HEK293T (cell line): ENCODE measurements around the gene SLC6A13.
"Not testable (repeated sequence)": the region's sequence is repeated elsewhere in the genome, so short reads cannot be mapped to it uniquely, and the experiment has no call there.

Experiments
- CTCF ChIA-PET: fragments of 350-600 bp; formaldehyde crosslinking; extraction: SDS; loops from one replicate; lab custom pipeline; 2021; ENCODE audit warnings: antibody characterized with exemption, inconsistent platforms; lab: Yijun Ruan, JAX
- POLR2A ChIA-PET: fragments of 350-600 bp; formaldehyde crosslinking; extraction: SDS; loops from one replicate; lab custom pipeline; 2020; ENCODE audit warnings: antibody characterized with exemption, inconsistent platforms; lab: Yijun Ruan, JAX
- DNase-seq: peaks from one replicate; pipeline ENCODE4 v3.0.0; 2012; ENCODE audit warnings: mixed read lengths; ENCODE audit errors: extremely low spot score
- ARNT ChIP-seq: fragments of 450-650 bp; IDR thresholded peaks from 2 replicates; pipeline ENCODE4 v1.6.1; 2017; ENCODE audit warnings: mild to moderate bottlenecking
- BHLHE40 ChIP-seq: fragments of 450-650 bp; IDR thresholded peaks from 2 replicates; pipeline ENCODE4 v1.6.1; 2016; ENCODE audit warnings: mild to moderate bottlenecking, moderate library complexity, borderline replicate concordance
- ELF4 ChIP-seq: fragments of 450-650 bp; IDR thresholded peaks from 2 replicates; pipeline ENCODE4 v1.6.1; 2017; ENCODE audit warnings: antibody characterized with exemption
- FOXA1 ChIP-seq: fragments of 450-650 bp; IDR thresholded peaks from 2 replicates; pipeline ENCODE4 v1.6.1; 2016; ENCODE audit warnings: mild to moderate bottlenecking
- FOXK2 ChIP-seq: fragments of 450-650 bp; IDR thresholded peaks from 2 replicates; pipeline ENCODE4 v1.6.1; 2016; ENCODE audit warnings: mild to moderate bottlenecking
- FOXM1 ChIP-seq: fragments of 450-650 bp; IDR thresholded peaks from 2 replicates; pipeline ENCODE4 v1.6.1; 2017; ENCODE audit warnings: mild to moderate bottlenecking, borderline replicate concordance
- HDGF ChIP-seq: fragments of 450-650 bp; IDR thresholded peaks from 2 replicates; pipeline ENCODE4 v1.6.1; 2017; ENCODE audit warnings: antibody characterized with exemption, borderline replicate concordance
- L3MBTL2 ChIP-seq: fragments of 450-650 bp; conservative IDR thresholded peaks from 2 replicates; pipeline ENCODE4 v1.6.1; 2016; ENCODE audit warnings: mild to moderate bottlenecking
- LEF1 ChIP-seq: fragments of 450-650 bp; IDR thresholded peaks from 2 replicates; pipeline ENCODE4 v1.6.1; 2017; ENCODE audit warnings: mild to moderate bottlenecking, borderline replicate concordance
- NFRKB ChIP-seq: fragments of 450-650 bp; IDR thresholded peaks from 2 replicates; pipeline ENCODE4 v1.6.1; 2016; ENCODE audit warnings: mild to moderate bottlenecking, moderate library complexity
- PKNOX1 ChIP-seq: fragments of 450-650 bp; IDR thresholded peaks from 2 replicates; pipeline ENCODE4 v1.6.1; 2016
- SP1 ChIP-seq: fragments of 450-650 bp; IDR thresholded peaks from 2 replicates; pipeline ENCODE4 v1.6.1; 2017
- SUZ12 ChIP-seq: fragments of 450-650 bp; IDR thresholded peaks from 2 replicates; pipeline ENCODE4 v1.6.1; 2016; ENCODE audit warnings: mild to moderate bottlenecking
- TARDBP ChIP-seq: fragments of 450-650 bp; IDR thresholded peaks from 2 replicates; pipeline ENCODE4 v1.6.1; 2016
- ZNF384 ChIP-seq: fragments of 450-650 bp; IDR thresholded peaks from 2 replicates; pipeline ENCODE4 v1.6.1; 2016

Gene SLC6A13

GRCh38 chr12:190881-191280 is 71.8 kb downstream of the SLC6A13 start:
- DNase-seq: no peak
- TF ChIP-seq FOXM1 (no peak), PKNOX1 (no peak), TARDBP (no peak), ZNF384 (no peak), FOXK2 (no peak), HDGF (no peak), ELF4 (no peak), NFRKB (no peak), LEF1 (no peak), SUZ12 (no peak), L3MBTL2 (no peak), SP1 (no peak), FOXA1 (no peak)
- CTCF ChIA-PET: interaction anchor here (0.7 kb wide), 1 partner anchor 9 kb away, joined by 3 read pairs; no protein-coding TSS in a partner anchor
- POLR2A ChIA-PET: no interaction called here

GRCh38 chr12:189622-189962 is 73.0 kb downstream of the SLC6A13 start:
- ChIA-PET POLR2A (interaction anchor here (0.9 to 1.1 kb wide), 3 partner anchors 9 to 13 kb away, joined by 3 to 5 read pairs (median 3); no protein-coding TSS in a partner anchor), CTCF (interaction anchor here (1.3 kb wide), 1 partner anchor 10 kb away, joined by 5 read pairs; no protein-coding TSS in a partner anchor)
- DNase-seq: no peak
- TF ChIP-seq ELF4 (no peak), BHLHE40 (no peak), LEF1 (no peak), FOXM1 (no peak), NFRKB (no peak), ARNT (no peak)

- peak; percentile 90 for DNase-seq
- TF ChIP-seq FOXM1 (0 out of 2 replicates have a peak, but pooled peaks have one; percentile 14), ZNF384 (no peak), SUZ12 (no peak), TARDBP (no peak)
- CTCF ChIA-PET: interaction anchor here (0.7 to 1.3 kb wide), 3 partner anchors 10 to 31 kb away, joined by 3 to 5 read pairs (median 4); no protein-coding TSS in a partner anchor
- POLR2A ChIA-PET: interaction anchor here (1.0 to 1.1 kb wide), 2 partner anchors 9 to 12 kb away, joined by 3 to 5 read pairs; no protein-coding TSS in a partner anchor
These were observed 73.6 kb downstream of the SLC6A13 start for GRCh38 chr12:188910-189621.

GRCh38 chr12:187986-188909 is 74.4 kb downstream of the SLC6A13 start:
- ChIA-PET CTCF (interaction anchor here (0.7 to 0.8 kb wide), 2 partner anchors 18 to 32 kb away, joined by 3 to 4 read pairs; no protein-coding TSS in a partner anchor), POLR2A (interaction anchor here (1.0 kb wide), 1 partner anchor 10 kb away, joined by 5 read pairs; no protein-coding TSS in a partner anchor)
- not testable (repeated sequence) for DNase-seq

DNA sequence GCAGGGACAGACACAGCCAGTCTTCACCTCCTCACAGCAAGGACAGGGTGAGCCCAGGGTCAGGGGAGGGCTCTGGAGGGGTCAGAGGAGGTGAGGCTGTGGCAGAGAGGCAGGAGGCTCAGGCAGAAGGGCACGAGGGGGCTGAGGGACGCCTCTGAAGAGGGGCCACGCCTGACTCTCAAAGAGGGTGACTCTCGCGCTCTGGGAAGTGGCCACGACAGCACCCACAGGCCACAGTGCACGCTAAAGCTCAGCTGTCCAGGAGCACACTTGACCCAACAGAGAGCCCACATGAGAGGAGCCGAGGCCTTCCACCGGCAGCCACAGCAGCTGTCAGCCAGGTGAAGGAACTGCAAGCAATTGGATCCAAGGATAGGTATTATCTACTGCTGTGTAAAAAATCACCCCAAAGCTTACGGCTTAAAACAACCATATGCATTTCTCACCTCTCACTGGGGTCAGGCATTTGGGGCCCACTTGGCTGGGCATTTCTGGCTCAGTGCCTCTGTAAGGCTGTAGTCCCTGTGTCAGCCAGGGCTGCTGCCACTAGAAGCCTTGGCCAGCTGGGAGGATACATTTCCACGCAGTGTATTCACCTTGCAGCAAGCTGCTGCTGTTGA is 76.5 kb downstream of the SLC6A13 start:
- ChIA-PET CTCF (no interaction called here), POLR2A (no interaction called here)
- DNase-seq: no peak
- TF ChIP-seq SP1 (no peak), ZNF384 (no peak), NFRKB (no peak), LEF1 (no peak), FOXM1 (no peak), TARDBP (no peak), ELF4 (no peak), FOXK2 (no peak), SUZ12 (no peak)

DNA sequence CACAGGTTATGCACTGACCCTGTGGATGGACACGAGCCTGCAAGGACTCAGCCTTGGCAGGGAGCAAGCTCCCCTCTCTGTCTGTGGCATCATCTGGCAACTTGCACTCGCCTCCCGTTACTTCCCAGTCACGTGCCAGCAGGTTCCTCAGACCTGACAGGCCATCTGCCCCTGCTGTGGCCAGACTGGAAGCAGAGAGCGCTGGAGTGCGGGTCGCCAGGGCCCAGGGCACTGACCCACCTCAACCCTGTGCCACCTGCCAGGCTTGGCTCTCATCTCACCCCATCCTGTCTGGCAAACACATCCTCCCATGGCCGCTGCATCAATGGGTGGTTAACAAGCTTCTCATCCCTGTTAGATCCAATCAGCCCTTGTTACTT is 77.1 kb downstream of the SLC6A13 start:
- CTCF ChIA-PET: no interaction called here
- DNase-seq: no peak
- TF ChIP-seq ZNF384: no peak
- POLR2A ChIA-PET: no interaction called here

DNA sequence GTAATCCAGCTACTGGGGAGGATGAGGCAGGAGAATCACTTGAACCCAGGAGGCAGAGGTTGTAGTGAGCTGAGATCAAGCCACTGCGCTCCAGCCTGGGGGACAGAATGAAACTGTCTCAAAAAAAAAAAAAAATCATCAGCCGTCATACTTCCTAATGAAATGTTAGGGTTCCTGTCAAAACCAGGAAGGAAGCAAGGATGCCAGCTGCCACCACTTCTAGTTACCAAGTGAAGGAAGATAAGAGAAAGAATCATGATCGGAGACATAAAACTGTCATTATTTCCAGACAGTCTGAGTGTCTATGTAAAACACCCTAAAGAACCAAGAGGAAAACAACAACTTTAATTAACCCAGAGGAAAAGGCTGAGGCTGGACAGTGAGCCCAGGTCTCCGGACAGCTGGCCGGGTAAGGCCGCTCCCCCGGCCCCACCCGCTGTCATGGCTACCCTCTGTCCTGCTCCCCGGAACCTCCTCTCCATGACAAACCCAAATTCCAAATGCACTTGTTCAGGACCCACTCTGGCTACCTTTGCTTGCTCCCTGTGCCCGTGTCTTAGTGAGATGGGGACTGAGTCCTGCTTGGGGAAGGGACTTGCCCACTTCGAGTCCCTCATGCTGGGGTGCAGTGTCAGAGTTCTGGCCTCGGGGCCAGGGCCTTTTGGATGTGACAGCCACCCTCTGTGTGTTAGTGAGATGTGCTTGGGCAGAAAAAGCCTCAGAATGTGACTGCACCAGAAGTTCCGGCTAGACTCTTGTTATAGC is 77.6 kb downstream of the SLC6A13 start:
- CTCF ChIA-PET: interaction anchor here (0.7 kb wide), 1 partner anchor 67 kb away, joined by 4 read pairs; no protein-coding TSS in a partner anchor
- no peak for DNase-seq
- POLR2A ChIA-PET: no interaction called here
- no peak for TF ChIP-seq SP1
- TF ChIP-seq LEF1: no peak
- no peak for TF ChIP-seq HDGF
